HG03139 (cell line): ENCODE results near the gene WWOX.

Experiments
- ATAC-seq: cut with Tn5 transposase; IDR thresholded peaks from one replicate; pipeline ENCODE4 v1.9.1; 2021; ENCODE audit not compliant: unreplicated experiment

The WWOX gene

GRCh38 chr16:78746718-78747117 is 647.3 kb downstream of the WWOX start:
- ATAC-seq = no peak

GRCh38 chr16:78748220-78748929 is 648.9 kb downstream of the WWOX start:
- ATAC-seq = no peak

GRCh38 chr16:78749745-78750268 is 650.4 kb downstream of the WWOX start:
- peak; percentile 77 for ATAC-seq

GRCh38 chr16:78750611-78751010 is 651.2 kb downstream of the WWOX start:
- ATAC-seq = no peak

- ATAC-seq = no peak
These were observed 652.1 kb downstream of the WWOX start for GRCh38 chr16:78751601-78752000.

GRCh38 chr16:78754713-78755112 is 655.3 kb downstream of the WWOX start:
- ATAC-seq = no peak

- ATAC-seq = no peak
These were observed 656.6 kb downstream of the WWOX start for GRCh38 chr16:78755751-78756661.

- no peak for ATAC-seq
These were observed 660.1 kb downstream of the WWOX start for GRCh38 chr16:78759596-78759995.

- ATAC-seq = no peak
These were observed 661.2 kb downstream of the WWOX start for GRCh38 chr16:78760611-78761010.

GRCh38 chr16:78761427-78761826 is 662.0 kb downstream of the WWOX start:
- ATAC-seq = peak; percentile 86

GRCh38 chr16:78762222-78762621 is 662.8 kb downstream of the WWOX start:
- peak; percentile 53 for ATAC-seq

- no peak for ATAC-seq
These were observed 664.5 kb downstream of the WWOX start for GRCh38 chr16:78763821-78764440.

- no peak for ATAC-seq
These were observed 665.0 kb downstream of the WWOX start for GRCh38 chr16:78764478-78764877.

GRCh38 chr16:78768226-78768625 is 668.8 kb downstream of the WWOX start:
- no peak for ATAC-seq

- ATAC-seq = no peak
These were observed 669.3 kb downstream of the WWOX start for GRCh38 chr16:78768718-78769117.

GRCh38 chr16:78770353-78771091 is 671.1 kb downstream of the WWOX start:
- no peak for ATAC-seq

- ATAC-seq = no peak
These were observed 673.8 kb downstream of the WWOX start for GRCh38 chr16:78773291-78773702.

GRCh38 chr16:78773706-78774105 is 674.3 kb downstream of the WWOX start:
- no peak for ATAC-seq

GRCh38 chr16:78775161-78775561 is 675.7 kb downstream of the WWOX start:
- ATAC-seq = no peak

GRCh38 chr16:78778101-78779004 is 678.9 kb downstream of the WWOX start:
- no peak for ATAC-seq
